Mucosa of stomach (tissue), 1 donor: ENCODE data around the gene LMCD1.

ENCODE experiments used
- H3K27me3 ChIP-seq: one replicate; pipeline ENCODE4 v1.7.0; 2013; ENCODE audit warnings: mild to moderate bottlenecking, low read length; ENCODE audit not compliant: control insufficient read depth, insufficient read depth
- H3K36me3 ChIP-seq: one replicate; pipeline ENCODE4 v1.7.0; 2013; ENCODE audit warnings: low read length; ENCODE audit not compliant: control insufficient read depth, insufficient read depth
- H3K4me1 ChIP-seq: one replicate; pipeline ENCODE4 v1.7.0; 2013; ENCODE audit warnings: mild to moderate bottlenecking, low read length; ENCODE audit not compliant: control insufficient read depth, insufficient read depth
- H3K4me3 ChIP-seq: one replicate; pipeline ENCODE4 v1.7.0; 2013; ENCODE audit warnings: low read length
- H3K9ac ChIP-seq: one replicate; pipeline ENCODE4 v1.7.0; 2013; ENCODE audit warnings: mild to moderate bottlenecking, low read length, moderate library complexity
- H3K9me3 ChIP-seq: one replicate; pipeline ENCODE4 v1.7.0; 2013; ENCODE audit warnings: mild to moderate bottlenecking, low read length, moderate library complexity; ENCODE audit not compliant: control insufficient read depth
- donor health status: Pancreatic carcinoma.

LMCD1 gene

GRCh38 chr3:8546609-8547008, 45.0 kb downstream of the LMCD1 start:
- no peak overlapping the region for H3K4me3 ChIP-seq
- no peaks in the 10 kb centered on the region for H3K4me1 ChIP-seq
- H3K9me3 ChIP-seq, result no peaks in the 10 kb centered on the region
- H3K36me3 ChIP-seq, result peaks cover 6% of the 10 kb centered on the region
- no peaks in the 10 kb centered on the region for H3K27me3 ChIP-seq
- no peak overlapping the region for H3K9ac ChIP-seq

- no peaks in the 10 kb centered on the region for H3K27me3 ChIP-seq
- no peak overlapping the region for H3K9ac ChIP-seq
- H3K9me3 ChIP-seq, result no peaks in the 10 kb centered on the region
- H3K4me1 ChIP-seq, result no peaks in the 10 kb centered on the region
- no peak overlapping the region for H3K4me3 ChIP-seq
- peaks cover 6% of the 10 kb centered on the region for H3K36me3 ChIP-seq
Observed at GRCh38 chr3:8548502-8549275, 47.1 kb downstream of the LMCD1 start.

GRCh38 chr3:8549354-8549753, 47.7 kb downstream of the LMCD1 start:
- Histone ChIP-seq H3K9ac (no peak overlapping the region), H3K4me1 (no peaks in the 10 kb centered on the region), H3K27me3 (no peaks in the 10 kb centered on the region), H3K36me3 (peaks cover 6% of the 10 kb centered on the region), H3K4me3 (no peak overlapping the region), H3K9me3 (no peaks in the 10 kb centered on the region)

- Histone ChIP-seq H3K36me3 (peaks cover 6% of the 10 kb centered on the region), H3K4me1 (no peaks in the 10 kb centered on the region), H3K9me3 (no peaks in the 10 kb centered on the region), H3K4me3 (no peak overlapping the region), H3K27me3 (no peaks in the 10 kb centered on the region), H3K9ac (no peak overlapping the region)
Observed at GRCh38 chr3:8550611-8551010, 49.0 kb downstream of the LMCD1 start.

GRCh38 chr3:8552223-8552762, 50.7 kb downstream of the LMCD1 start:
- no peaks in the 10 kb centered on the region for H3K4me1 ChIP-seq
- H3K27me3 ChIP-seq, result no peaks in the 10 kb centered on the region
- H3K4me3 ChIP-seq, result no peak overlapping the region
- peaks cover 6% of the 10 kb centered on the region for H3K36me3 ChIP-seq
- no peak overlapping the region for H3K9ac ChIP-seq
- no peaks in the 10 kb centered on the region for H3K9me3 ChIP-seq

- no peaks in the 10 kb centered on the region for H3K27me3 ChIP-seq
- H3K9me3 ChIP-seq, result no peaks in the 10 kb centered on the region
- no peak overlapping the region for H3K4me3 ChIP-seq
- no peaks in the 10 kb centered on the region for H3K4me1 ChIP-seq
- H3K9ac ChIP-seq, result no peak overlapping the region
- peaks cover 6% of the 10 kb centered on the region for H3K36me3 ChIP-seq
Observed at GRCh38 chr3:8553405-8553804, 51.8 kb downstream of the LMCD1 start.

- Histone ChIP-seq H3K27me3 (no peaks in the 10 kb centered on the region), H3K4me1 (no peaks in the 10 kb centered on the region), H3K9me3 (no peaks in the 10 kb centered on the region), H3K9ac (no peak overlapping the region), H3K36me3 (no peaks in the 10 kb centered on the region), H3K4me3 (no peak overlapping the region)
Observed at GRCh38 chr3:8554696-8555095, 53.1 kb downstream of the LMCD1 start.

GRCh38 chr3:8555113-8555661, 53.6 kb downstream of the LMCD1 start:
- Histone ChIP-seq H3K27me3 (no peaks in the 10 kb centered on the region), H3K9ac (no peak overlapping the region), H3K9me3 (no peaks in the 10 kb centered on the region), H3K4me1 (no peaks in the 10 kb centered on the region), H3K36me3 (no peaks in the 10 kb centered on the region), H3K4me3 (no peak overlapping the region)

- H3K27me3 ChIP-seq, result no peaks in the 10 kb centered on the region
- H3K9me3 ChIP-seq, result no peaks in the 10 kb centered on the region
- H3K4me1 ChIP-seq, result no peaks in the 10 kb centered on the region
- no peaks in the 10 kb centered on the region for H3K36me3 ChIP-seq
- no peak overlapping the region for H3K9ac ChIP-seq
- no peak overlapping the region for H3K4me3 ChIP-seq
Observed at GRCh38 chr3:8555725-8556472, 54.3 kb downstream of the LMCD1 start.

GRCh38 chr3:8556473-8556869, 54.8 kb downstream of the LMCD1 start:
- no peaks in the 10 kb centered on the region for H3K4me1 ChIP-seq
- no peaks in the 10 kb centered on the region for H3K36me3 ChIP-seq
- H3K27me3 ChIP-seq, result no peaks in the 10 kb centered on the region
- no peak overlapping the region for H3K4me3 ChIP-seq
- no peak overlapping the region for H3K9ac ChIP-seq
- H3K9me3 ChIP-seq, result no peaks in the 10 kb centered on the region

- no peak overlapping the region for H3K9ac ChIP-seq
- no peak overlapping the region for H3K4me3 ChIP-seq
- H3K36me3 ChIP-seq, result no peaks in the 10 kb centered on the region
- no peaks in the 10 kb centered on the region for H3K9me3 ChIP-seq
- no peaks in the 10 kb centered on the region for H3K4me1 ChIP-seq
- H3K27me3 ChIP-seq, result no peaks in the 10 kb centered on the region
Observed at GRCh38 chr3:8557298-8557697, 55.7 kb downstream of the LMCD1 start.

GRCh38 chr3:8558645-8559044, 57.0 kb downstream of the LMCD1 start:
- Histone ChIP-seq H3K4me3 (no peak overlapping the region), H3K9me3 (no peaks in the 10 kb centered on the region), H3K9ac (no peak overlapping the region), H3K4me1 (no peaks in the 10 kb centered on the region), H3K27me3 (no peaks in the 10 kb centered on the region), H3K36me3 (no peaks in the 10 kb centered on the region)
